WERI-Rb-1 (cell line): Measurements from ENCODE around the gene PBX2.

Experiments
- DNase-seq: peaks from one replicate; pipeline ENCODE4 v3.0.0-alpha.2; 2020
- H3K27ac ChIP-seq: fragments of 250-450 bp; sonication (Bioruptor Pico); 2 replicates; pipeline ENCODE4 v1.5.1; 2020; ENCODE audit warnings: mild to moderate bottlenecking, moderate library complexity
- H3K27me3 ChIP-seq: fragments of 250-450 bp; sonication (Bioruptor Pico); 2 replicates; pipeline ENCODE4 v1.5.1; 2021; ENCODE audit warnings: mild to moderate bottlenecking, low read depth, moderate library complexity; ENCODE audit not compliant: insufficient read depth, severe bottlenecking
- H3K36me3 ChIP-seq: fragments of 250-450 bp; sonication (Bioruptor Pico); 2 replicates; pipeline ENCODE4 v1.5.1; 2020; ENCODE audit warnings: mild to moderate bottlenecking, moderate library complexity
- H3K4me3 ChIP-seq: 2 replicates; pipeline ENCODE4 v1.5.1; 2011; ENCODE audit warnings: low read depth, mild to moderate bottlenecking, control low read depth, low read length
- H3K9me3 ChIP-seq: fragments of 250-450 bp; sonication (Bioruptor Pico); 2 replicates; pipeline ENCODE4 v1.5.1; 2021; ENCODE audit warnings: mild to moderate bottlenecking, moderate library complexity; ENCODE audit not compliant: severe bottlenecking
- CTCF ChIP-seq: IDR thresholded peaks from 2 replicates; pipeline ENCODE4 v1.5.1; 2011; ENCODE audit warnings: low read depth, mild to moderate bottlenecking, control low read depth, inconsistent platforms, low read length

Gene PBX2

GRCh38 chr6:32200711-32201475, 10.9 kb upstream of the PBX2 start:
- Histone ChIP-seq H3K36me3 (peaks cover 3% of the 10 kb centered on the region; the same call in 1 of the 2 replicates), H3K27ac (no peak overlapping the region), H3K27me3 (no peaks in the 10 kb centered on the region), H3K9me3 (no peaks in the 10 kb centered on the region), H3K4me3 (no peak overlapping the region)
- no peak for TF ChIP-seq CTCF
- DNase-seq = no peak

- TF ChIP-seq CTCF = no peak
- DNase-seq = no peak
- Histone ChIP-seq H3K4me3 (no peak overlapping the region), H3K9me3 (no peaks in the 10 kb centered on the region), H3K27me3 (no peaks in the 10 kb centered on the region), H3K27ac (no peak overlapping the region), H3K36me3 (peaks cover 3% of the 10 kb centered on the region; the same call in 1 of the 2 replicates)
These were observed 8.9 kb upstream of the PBX2 start for GRCh38 chr6:32198866-32199265.

- Histone ChIP-seq H3K36me3 (peaks cover 3% of the 10 kb centered on the region; the same call in 1 of the 2 replicates), H3K9me3 (no peaks in the 10 kb centered on the region), H3K4me3 (no peak overlapping the region), H3K27me3 (no peaks in the 10 kb centered on the region), H3K27ac (no peak overlapping the region)
- DNase-seq = no peak
- no peak for TF ChIP-seq CTCF
These were observed 8.3 kb upstream of the PBX2 start for GRCh38 chr6:32198345-32198696.

GRCh38 chr6:32196682-32197616, 6.9 kb upstream of the PBX2 start:
- peak overlapping the region; percentile 96 for H3K4me3 ChIP-seq
- no peaks in the 10 kb centered on the region for H3K9me3 ChIP-seq
- no peak for TF ChIP-seq CTCF
- peaks cover 3% of the 10 kb centered on the region; the same call in 1 of the 2 replicates for H3K36me3 ChIP-seq
- peak overlapping the region; percentile 100 for H3K27ac ChIP-seq
- DNase-seq = peak; percentile 74
- no peaks in the 10 kb centered on the region for H3K27me3 ChIP-seq

GRCh38 chr6:32195902-32196681, 6.1 kb upstream of the PBX2 start:
- H3K9me3 ChIP-seq = no peaks in the 10 kb centered on the region
- H3K36me3 ChIP-seq = peaks cover 3% of the 10 kb centered on the region; the same call in 1 of the 2 replicates
- peak overlapping the region; percentile 96 for H3K4me3 ChIP-seq
- no peaks in the 10 kb centered on the region for H3K27me3 ChIP-seq
- no peak for TF ChIP-seq CTCF
- H3K27ac ChIP-seq = peak overlapping the region; percentile 100
- DNase-seq = peak; percentile 97
